Activated naive CD8-positive, alpha-beta T cell treated with anti-CD3 and anti-CD28 coated beads, Interleukin-2, amount 10 ng/mL, durations not matched to agents 7 days and 5 days (primary cell): ENCODE results near the gene TMEM108. TPM values are rescaled to one million over a fixed set of nuclear protein-coding genes. Genes with fewer than 3 reads are reported as not detected.

Experiments
- ATAC-seq: fragments of 150-1000 bp; cut with Tn5 transposase; one replicate; pipeline ENCODE4 v1.10.0; 2021; ENCODE audit warnings: low read depth, moderate library complexity
- POLR2A ChIA-PET: fragments of 350-600 bp; sonication (Branson Sonifier 250); formaldehyde crosslinking; loops from one replicate; lab custom pipeline; 2021; ENCODE audit warnings: antibody characterized with exemption; lab: Charles Lee
- DNase-seq: peaks from one replicate; pipeline ENCODE4 v3.0.0; 2021
- H3K27ac Mint-ChIP-seq: one replicate; pipeline ENCODE4 v1.8.0; 2022; ENCODE audit warnings: mild to moderate bottlenecking, mixed read lengths
- H3K27me3 Mint-ChIP-seq: one replicate; pipeline ENCODE4 v1.8.0; 2022; ENCODE audit warnings: mild to moderate bottlenecking, moderate library complexity, mixed read lengths
- H3K36me3 Mint-ChIP-seq: one replicate; pipeline ENCODE4 v1.8.0; 2021; ENCODE audit warnings: mild to moderate bottlenecking, mixed read lengths
- H3K4me1 Mint-ChIP-seq: one replicate; pipeline ENCODE4 v1.8.0; 2021; ENCODE audit warnings: mixed read lengths
- H3K4me3 Mint-ChIP-seq: one replicate; pipeline ENCODE4 v1.8.0; 2022; ENCODE audit warnings: mild to moderate bottlenecking, moderate library complexity, mixed read lengths
- H3K9me3 Mint-ChIP-seq: one replicate; pipeline ENCODE4 v1.8.0; 2021; ENCODE audit warnings: mixed read lengths
- total RNA-seq, 2 experiments: library from RNA; stranded (reverse); gene quantifications; one replicate each; pipeline ENCODE4 v1.2.3, GENCODE V29; 2021

TMEM108 gene
- total RNA-seq, 2 experiments from 2014 or later: not detected

GRCh38 chr3:133168025-133168401 is 129.8 kb downstream of the TMEM108 start:
- POLR2A ChIA-PET: no interaction called here
- no peak overlapping the region for H3K4me3 Mint-ChIP-seq
- ATAC-seq (no peak), DNase-seq (no peak)
- peaks cover 6% of the 10 kb centered on the region for H3K27me3 Mint-ChIP-seq
- H3K27ac Mint-ChIP-seq: no peak overlapping the region
- no peaks in the 10 kb centered on the region for H3K4me1 Mint-ChIP-seq
- no peaks in the 10 kb centered on the region for H3K9me3 Mint-ChIP-seq
- no peaks in the 10 kb centered on the region for H3K36me3 Mint-ChIP-seq

GRCh38 chr3:133169331-133170068 is 131.3 kb downstream of the TMEM108 start:
- ATAC-seq (no peak), DNase-seq (no peak)
- Mint-ChIP-seq H3K27me3 (peaks cover 1% of the 10 kb centered on the region), H3K4me3 (no peak overlapping the region), H3K4me1 (no peaks in the 10 kb centered on the region), H3K36me3 (no peaks in the 10 kb centered on the region), H3K9me3 (no peaks in the 10 kb centered on the region), H3K27ac (no peak overlapping the region)
- POLR2A ChIA-PET: no interaction called here

DNA sequence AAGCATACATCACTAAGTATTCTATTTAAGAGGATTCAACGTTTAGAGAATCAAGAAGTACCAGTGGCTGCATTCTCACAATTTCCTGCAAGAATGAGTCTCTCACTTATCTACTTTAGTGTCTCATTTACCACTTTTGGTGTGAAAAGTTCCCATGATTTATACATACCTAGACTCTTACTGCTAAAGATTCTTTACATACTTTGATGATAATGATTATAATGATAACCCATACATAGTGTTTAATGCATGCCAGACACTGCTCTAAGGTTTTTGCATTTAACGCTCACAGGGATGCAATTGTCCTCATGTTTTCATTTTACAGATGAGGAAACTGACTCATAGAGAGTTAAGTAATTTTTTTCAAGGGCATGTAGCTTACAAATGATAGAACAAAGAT is 133.6 kb downstream of the TMEM108 start:
- Mint-ChIP-seq H3K4me3 (no peak overlapping the region), H3K27ac (no peak overlapping the region), H3K36me3 (no peaks in the 10 kb centered on the region), H3K4me1 (no peaks in the 10 kb centered on the region), H3K9me3 (no peaks in the 10 kb centered on the region), H3K27me3 (no peaks in the 10 kb centered on the region)
- no peak for DNase-seq
- no peak for ATAC-seq
- POLR2A ChIA-PET: no interaction called here

DNA sequence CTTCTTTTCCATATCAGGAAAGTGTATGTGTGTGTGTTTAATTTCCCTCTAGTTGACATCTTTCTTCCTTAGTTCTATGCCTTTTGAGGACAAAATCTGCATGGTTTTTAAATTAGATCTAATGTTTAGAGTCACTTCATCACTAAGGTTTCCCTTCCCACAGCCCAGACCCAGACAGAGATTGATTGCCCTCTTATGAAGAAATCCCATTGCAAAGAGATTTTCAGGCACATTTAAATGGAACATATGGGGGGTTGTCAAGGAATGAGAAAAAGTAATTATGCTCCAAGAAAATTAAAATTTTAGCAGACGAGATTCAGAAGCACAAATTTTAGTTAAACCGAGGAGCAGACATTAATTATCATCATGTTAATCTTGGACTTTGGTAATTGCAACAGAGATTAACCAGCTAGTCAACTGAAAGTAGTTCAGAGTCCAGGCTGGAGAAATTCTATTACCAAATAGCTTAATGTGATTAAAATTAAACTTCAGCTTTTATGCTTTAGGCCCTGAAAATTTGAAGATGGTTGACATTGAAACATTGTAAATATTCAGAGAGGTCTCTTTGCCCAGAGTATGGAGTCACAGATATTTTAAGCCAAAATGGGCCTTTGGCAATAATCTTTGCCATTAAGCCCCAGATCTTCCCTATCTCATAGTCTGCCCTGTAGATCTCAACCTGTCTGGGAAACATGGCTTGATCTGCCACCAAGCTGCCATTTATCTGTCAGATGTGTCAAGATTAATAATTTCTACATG is 143.4 kb downstream of the TMEM108 start:
- Mint-ChIP-seq H3K9me3 (no peaks in the 10 kb centered on the region), H3K27ac (no peak overlapping the region), H3K4me1 (no peaks in the 10 kb centered on the region), H3K4me3 (no peak overlapping the region), H3K36me3 (no peaks in the 10 kb centered on the region), H3K27me3 (peaks cover 7% of the 10 kb centered on the region)
- POLR2A ChIA-PET: no interaction called here
- no peak for ATAC-seq
- DNase-seq: no peak

DNA sequence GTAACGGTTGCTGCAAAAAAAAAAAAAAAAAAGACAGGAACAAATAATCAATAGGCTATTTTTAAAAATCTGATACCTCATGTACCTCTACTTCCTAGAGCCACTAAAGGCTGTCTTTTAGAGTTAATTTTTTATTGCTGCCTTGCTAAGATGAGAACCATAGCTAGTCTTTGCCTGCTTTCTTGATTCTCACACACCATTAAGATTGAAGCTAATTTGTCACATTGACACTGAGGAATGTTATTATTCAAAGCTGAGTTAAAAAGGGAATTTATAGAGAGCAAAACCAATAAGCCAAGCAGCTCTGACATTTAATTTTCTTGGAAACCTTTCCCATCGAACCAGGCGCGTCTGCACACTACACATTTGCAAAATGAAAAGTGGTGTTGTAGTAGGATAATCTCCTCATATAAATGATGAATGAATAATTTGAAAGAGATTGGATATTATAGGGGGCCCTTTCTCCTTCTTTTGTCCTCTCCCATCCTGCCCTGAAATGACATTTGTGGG is 149.7 kb downstream of the TMEM108 start:
- Mint-ChIP-seq H3K4me3 (no peak overlapping the region), H3K4me1 (no peaks in the 10 kb centered on the region), H3K27me3 (peaks cover 16% of the 10 kb centered on the region), H3K36me3 (no peaks in the 10 kb centered on the region), H3K27ac (no peak overlapping the region), H3K9me3 (no peaks in the 10 kb centered on the region)
- POLR2A ChIA-PET: no interaction called here
- ATAC-seq (no peak), DNase-seq (no peak)

DNA sequence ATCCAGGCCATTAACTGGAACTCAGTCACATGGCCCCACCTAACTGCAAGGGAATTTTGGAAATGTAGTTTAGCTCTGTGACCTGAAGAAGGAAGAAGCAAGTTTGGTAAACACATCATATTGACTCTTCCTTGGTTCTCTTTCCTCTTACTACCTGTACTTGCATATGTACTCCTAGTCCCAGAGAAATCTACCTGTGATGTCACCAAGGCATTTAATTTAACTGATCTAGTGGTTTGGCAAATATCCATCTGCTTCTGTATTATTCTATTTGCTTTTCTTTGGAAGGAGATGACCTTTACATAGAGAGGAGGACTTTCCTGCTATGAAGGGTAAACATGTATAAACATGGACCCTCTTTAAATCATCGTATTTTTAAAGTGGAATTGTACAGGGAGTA is 150.8 kb downstream of the TMEM108 start:
- Mint-ChIP-seq H3K36me3 (no peaks in the 10 kb centered on the region), H3K4me1 (no peaks in the 10 kb centered on the region), H3K9me3 (no peaks in the 10 kb centered on the region), H3K4me3 (no peak overlapping the region), H3K27me3 (peaks cover 14% of the 10 kb centered on the region), H3K27ac (no peak overlapping the region)
- no peak for ATAC-seq
- DNase-seq: no peak
- POLR2A ChIA-PET: no interaction called here

- POLR2A ChIA-PET: no interaction called here
Observed at GRCh38 chr3:133189893-133190292, 151.7 kb downstream of the TMEM108 start.

DNA sequence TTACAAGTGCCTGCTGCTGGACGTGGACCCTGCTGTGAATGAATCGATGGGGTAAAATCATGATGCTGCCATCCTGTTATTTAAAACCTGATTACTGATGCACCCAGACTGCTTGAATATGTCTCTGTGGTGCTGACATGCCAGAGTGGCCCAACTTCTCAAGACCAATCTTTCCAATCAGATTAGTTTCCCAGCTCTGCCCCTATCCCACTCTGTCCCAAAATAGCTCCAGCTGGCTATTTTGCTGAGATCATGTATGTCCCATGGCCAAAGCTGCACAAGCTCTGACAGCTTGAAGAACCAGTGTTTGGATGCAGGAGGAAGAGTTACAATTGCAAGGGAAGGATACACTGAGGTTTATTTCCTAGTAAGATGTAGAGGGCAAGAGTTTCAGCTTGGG is 153.6 kb downstream of the TMEM108 start:
- Mint-ChIP-seq H3K27ac (no peak overlapping the region), H3K9me3 (no peaks in the 10 kb centered on the region), H3K36me3 (no peaks in the 10 kb centered on the region), H3K27me3 (peaks cover 19% of the 10 kb centered on the region), H3K4me3 (no peak overlapping the region), H3K4me1 (no peaks in the 10 kb centered on the region)
- POLR2A ChIA-PET: no interaction called here
- ATAC-seq (no peak), DNase-seq (no peak)

More at GRCh38 chr3:133189893-133190292, 151.7 kb downstream of the TMEM108 start:
- Mint-ChIP-seq H3K36me3 (no peaks in the 10 kb centered on the region), H3K4me1 (no peaks in the 10 kb centered on the region), H3K9me3 (no peaks in the 10 kb centered on the region), H3K27ac (no peak overlapping the region), H3K27me3 (peaks cover 15% of the 10 kb centered on the region), H3K4me3 (no peak overlapping the region)
- ATAC-seq (no peak), DNase-seq (no peak)

GRCh38 chr3:133192363-133192945 is 154.3 kb downstream of the TMEM108 start:
- Mint-ChIP-seq H3K4me3 (no peak overlapping the region), H3K4me1 (no peaks in the 10 kb centered on the region), H3K27me3 (peaks cover 19% of the 10 kb centered on the region), H3K27ac (no peak overlapping the region), H3K9me3 (no peaks in the 10 kb centered on the region), H3K36me3 (no peaks in the 10 kb centered on the region)
- POLR2A ChIA-PET: no interaction called here
- no peak for DNase-seq
- no peak for ATAC-seq

- H3K4me1 Mint-ChIP-seq: no peaks in the 10 kb centered on the region
- H3K4me3 Mint-ChIP-seq: no peak overlapping the region
- DNase-seq: no peak
- no peaks in the 10 kb centered on the region for H3K36me3 Mint-ChIP-seq
- H3K27ac Mint-ChIP-seq: no peak overlapping the region
- H3K9me3 Mint-ChIP-seq: no peaks in the 10 kb centered on the region
- peaks cover 19% of the 10 kb centered on the region for H3K27me3 Mint-ChIP-seq
- no peak for ATAC-seq
- POLR2A ChIA-PET: no interaction called here
Observed at GRCh38 chr3:133192967-133193366, 154.8 kb downstream of the TMEM108 start.

DNA sequence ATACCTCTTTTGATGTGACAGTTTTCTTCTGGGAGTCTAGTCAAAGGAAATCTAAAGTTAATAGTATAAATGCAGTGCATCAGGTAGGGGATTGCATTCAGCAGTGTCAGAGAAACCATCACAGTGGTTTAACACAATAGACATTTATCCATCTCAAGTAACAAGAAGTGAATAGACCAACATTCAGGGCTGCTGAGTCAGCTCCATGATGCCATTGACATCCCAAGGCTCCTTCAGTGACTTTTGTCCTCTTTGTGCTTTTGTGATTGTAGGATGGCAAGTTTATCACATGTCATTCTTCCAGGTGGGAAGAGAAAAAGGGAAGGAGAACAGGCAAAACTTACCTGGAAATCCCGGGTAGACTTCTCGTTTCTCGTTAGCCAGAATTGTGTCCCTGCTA is 158.3 kb downstream of the TMEM108 start:
- no peak overlapping the region for H3K4me3 Mint-ChIP-seq
- DNase-seq (no peak), ATAC-seq (no peak)
- peaks cover 22% of the 10 kb centered on the region for H3K27me3 Mint-ChIP-seq
- no peaks in the 10 kb centered on the region for H3K4me1 Mint-ChIP-seq
- no peaks in the 10 kb centered on the region for H3K36me3 Mint-ChIP-seq
- POLR2A ChIA-PET: no interaction called here
- H3K9me3 Mint-ChIP-seq: peaks cover 2% of the 10 kb centered on the region
- no peak overlapping the region for H3K27ac Mint-ChIP-seq

DNA sequence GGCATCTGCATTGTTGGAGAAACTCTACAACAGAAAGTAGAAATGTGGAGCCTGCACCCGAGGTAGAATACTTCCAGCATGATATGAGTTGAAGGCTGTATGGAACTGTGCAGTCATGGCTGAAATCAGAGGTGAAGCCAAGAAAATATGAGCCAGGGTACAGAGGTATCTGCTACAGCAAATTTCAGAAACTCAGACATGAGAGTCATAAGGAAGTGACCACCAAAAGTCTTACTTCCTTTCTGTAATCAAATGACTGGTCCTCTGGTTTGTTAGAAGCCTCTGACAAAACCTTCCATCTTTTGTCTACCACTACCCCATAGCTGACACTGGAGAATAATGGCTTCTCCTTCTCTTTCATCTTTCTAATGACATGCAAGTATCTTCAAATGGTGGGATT is 159.4 kb downstream of the TMEM108 start:
- POLR2A ChIA-PET: no interaction called here
- Mint-ChIP-seq H3K4me3 (no peak overlapping the region), H3K36me3 (no peaks in the 10 kb centered on the region), H3K4me1 (no peaks in the 10 kb centered on the region), H3K9me3 (peaks cover 3% of the 10 kb centered on the region), H3K27me3 (peaks cover 14% of the 10 kb centered on the region), H3K27ac (no peak overlapping the region)
- ATAC-seq: no peak
- no peak for DNase-seq

DNA sequence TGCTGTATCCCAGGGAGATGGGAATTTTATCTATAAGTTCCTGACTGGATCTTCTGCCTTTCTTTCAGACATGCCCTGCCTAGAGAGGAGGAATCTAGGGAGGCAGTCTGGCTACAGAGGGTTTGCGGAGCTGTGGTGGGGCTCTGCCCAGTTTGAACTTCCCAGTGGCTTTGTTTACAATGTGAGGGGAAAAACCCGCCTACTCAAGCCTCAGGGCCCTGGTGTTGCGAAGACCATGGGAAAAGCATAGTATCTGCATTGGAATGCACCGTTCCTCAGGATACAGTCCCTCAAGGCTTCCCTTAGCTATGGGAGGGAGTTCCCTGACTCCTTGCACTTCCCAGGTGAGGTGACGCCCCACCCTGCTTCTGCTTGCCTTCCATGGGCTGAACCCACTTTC is 168.7 kb downstream of the TMEM108 start:
- POLR2A ChIA-PET: no interaction called here
- H3K4me1 Mint-ChIP-seq: peaks cover 21% of the 10 kb centered on the region
- H3K9me3 Mint-ChIP-seq: peaks cover 2% of the 10 kb centered on the region
- peaks cover 28% of the 10 kb centered on the region for H3K27me3 Mint-ChIP-seq
- DNase-seq (no peak), ATAC-seq (no peak)
- H3K4me3 Mint-ChIP-seq: no peak overlapping the region
- H3K36me3 Mint-ChIP-seq: no peaks in the 10 kb centered on the region
- H3K27ac Mint-ChIP-seq: no peak overlapping the region

DNA sequence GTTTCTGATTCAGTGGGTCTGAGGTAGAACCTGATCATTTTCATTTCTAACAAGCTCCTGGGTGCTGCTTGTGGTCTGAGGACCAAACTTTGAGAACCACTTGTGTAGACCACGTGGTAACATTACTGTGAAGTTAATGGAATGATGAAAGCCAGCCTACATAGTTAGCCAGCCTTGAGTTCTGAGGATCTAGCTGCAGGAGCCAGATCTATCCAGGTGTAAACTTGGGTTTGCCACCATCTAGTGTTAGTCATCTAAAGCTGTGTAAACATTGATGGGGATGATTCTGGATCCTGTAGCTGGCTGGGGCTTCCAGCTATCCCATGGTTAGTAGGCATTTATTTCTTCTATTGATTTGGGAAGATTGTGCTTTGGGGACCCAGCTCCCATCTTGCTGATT is 170.0 kb downstream of the TMEM108 start:
- Mint-ChIP-seq H3K4me1 (peaks cover 26% of the 10 kb centered on the region), H3K27ac (no peak overlapping the region), H3K36me3 (no peaks in the 10 kb centered on the region), H3K27me3 (peaks cover 23% of the 10 kb centered on the region), H3K9me3 (peaks cover 1% of the 10 kb centered on the region), H3K4me3 (no peak overlapping the region)
- DNase-seq: no peak
- POLR2A ChIA-PET: no interaction called here
- ATAC-seq: no peak
